PC-3 (cell line): ENCODE measurements around the gene FSTL4. TPM values are rescaled to one million over a fixed set of nuclear protein-coding genes. Genes with fewer than 3 reads are reported as not detected.

Source experiments
- ATAC-seq: fragments of 200-7000 bp; cut with Tn5 transposase; 2 replicates; pipeline ENCODE4 v1.9.1; 2020; ENCODE audit warnings: mild to moderate bottlenecking, moderate library complexity
- BruUV-seq: library from RNA; stranded (reverse); fragments of 400-500 nt; replicated peaks from 2 replicates; lab custom pipeline; 2021; lab: Mats Ljungman, UMichigan
- CTCF ChIA-PET: fragments of 300-600 bp; sonication (Branson Sonifier 250); formaldehyde crosslinking; loops from one replicate; lab custom pipeline; 2022; ENCODE audit warnings: antibody characterized with exemption; lab: Charles Lee
- POLR2A ChIA-PET: fragments of 300-600 bp; sonication (Branson Sonifier 250); formaldehyde crosslinking; loops from one replicate; lab custom pipeline; 2022; ENCODE audit warnings: antibody characterized with exemption; ENCODE audit not compliant: unreplicated experiment; lab: Charles Lee
- DNase-seq: peaks from one replicate; pipeline ENCODE4 v3.0.0-alpha.2; 2015
- H2AFZ ChIP-seq: fragments of 300-600 bp; sonication (generic); 2 replicates; pipeline ENCODE4 v1.6.0; 2016; ENCODE audit warnings: antibody characterized with exemption, low read length
- H3F3A ChIP-seq: fragments of 300-600 bp; sonication (generic); one replicate; pipeline ENCODE4 v1.6.0; 2017; ENCODE audit warnings: antibody characterized with exemption, low read length, control low read depth, mild to moderate bottlenecking; ENCODE audit not compliant: unreplicated experiment
- H3K27ac ChIP-seq: fragments of 300-600 bp; sonication (generic); 2 replicates; pipeline ENCODE4 v1.5.1; 2016; ENCODE audit warnings: mild to moderate bottlenecking, low read length
- H3K27me3 ChIP-seq: fragments of 300-600 bp; sonication (generic); 2 replicates; pipeline ENCODE4 v1.6.1; 2016; ENCODE audit warnings: low read length, mixed read lengths
- H3K36me3 ChIP-seq: fragments of 300-600 bp; sonication (generic); 2 replicates; pipeline ENCODE4 v1.6.1; 2016; ENCODE audit warnings: low read depth, mixed run types, low read length, mixed read lengths
- H3K4me1 ChIP-seq: fragments of 300-600 bp; sonication (generic); 2 replicates; pipeline ENCODE4 v1.5.1; 2016; ENCODE audit warnings: low read length; ENCODE audit not compliant: insufficient read depth
- H3K4me2 ChIP-seq: fragments of 300-600 bp; sonication (generic); 2 replicates; pipeline ENCODE4 v1.6.0; 2016; ENCODE audit warnings: low read length
- H3K4me3 ChIP-seq: fragments of 300-600 bp; sonication (generic); 2 replicates; pipeline ENCODE4 v1.5.1; 2016; ENCODE audit warnings: mild to moderate bottlenecking, low read length, mixed read lengths
- H3K79me2 ChIP-seq: fragments of 300-600 bp; sonication (generic); 2 replicates; pipeline ENCODE4 v1.6.1; 2017; ENCODE audit warnings: low read length, mixed read lengths
- H3K9ac ChIP-seq: fragments of 300-600 bp; sonication (generic); 2 replicates; pipeline ENCODE4 v1.6.0; 2016; ENCODE audit warnings: mild to moderate bottlenecking, low read length
- H3K9me2 ChIP-seq: fragments of 300-600 bp; sonication (generic); replicated peaks from 2 replicates; pipeline ENCODE4 v1.6.1; 2016; ENCODE audit warnings: mixed run types, low read length, mixed read lengths
- H3K9me3 ChIP-seq: fragments of 300-600 bp; sonication (generic); 2 replicates; pipeline ENCODE4 v1.6.1; 2016; ENCODE audit warnings: low read length, mixed read lengths
- H4K20me1 ChIP-seq: fragments of 300-600 bp; sonication (generic); 2 replicates; pipeline ENCODE4 v1.6.1; 2016; ENCODE audit warnings: low read length, mixed read lengths
- EZH2 ChIP-seq: fragments of 300-600 bp; sonication (generic); IDR thresholded peaks from one replicate; pipeline ENCODE4 v1.6.1; 2017; ENCODE audit warnings: antibody characterized with exemption, mild to moderate bottlenecking, low read length; ENCODE audit not compliant: unreplicated experiment
- EZH2phosphoT487 ChIP-seq: fragments of 300-600 bp; sonication (generic); IDR thresholded peaks from 2 replicates; pipeline ENCODE4 v1.6.1; 2018; ENCODE audit warnings: mild to moderate bottlenecking, antibody characterized with exemption, low read length, borderline replicate concordance
- intact Hi-C: fragments of 100-400 bp; cut with micrococcal nuclease; formaldehyde crosslinking; loops from 2 replicates; pipeline ENCODE4 v1.9.0; 2023
- total RNA-seq: library from RNA; depleted of rRNA; stranded (reverse); fragments of >200 nt; gene quantifications from 2 replicates; pipeline ENCODE4 v1.2.3, GENCODE V29; 2014
- TF ChIP-seq, protein P1 (sequence below): fragments of 300-600 bp; sonication (generic); conservative IDR thresholded peaks from 2 replicates; pipeline ENCODE4 v1.5.1; 2017; ENCODE audit warnings: antibody characterized with exemption, low read depth, mild to moderate bottlenecking, low read length

The FSTL4 gene
- total RNA-seq, 1 experiment from 2014 or later = 4.2 TPM

DNA sequence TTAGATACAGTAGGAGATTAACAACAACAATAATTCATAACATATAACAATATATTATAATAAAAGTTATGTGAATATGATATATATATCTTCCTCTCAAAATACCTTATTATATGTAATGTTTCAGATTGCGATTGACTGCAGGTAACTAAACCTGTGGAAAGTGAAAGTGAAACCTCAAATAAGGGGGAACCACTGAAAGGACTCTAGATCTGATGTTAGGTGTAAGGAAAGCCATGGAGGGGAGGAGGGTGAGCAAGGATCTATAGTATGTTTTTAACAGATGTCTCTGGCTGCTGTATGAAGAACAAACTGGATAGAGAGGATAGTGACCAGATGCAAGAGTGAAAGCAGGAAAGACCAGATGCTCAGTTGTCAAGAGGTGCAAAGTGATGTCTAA lies 5.8 kb upstream of the FSTL4 start:
- H3K9ac ChIP-seq = no peak overlapping the region
- BruUV-seq = no TSS peak
- no peak overlapping the region for H3K4me3 ChIP-seq
- intact Hi-C loops = no loop called here
- no peak overlapping the region for H2AFZ ChIP-seq
- no peaks in the 10 kb centered on the region for H3F3A ChIP-seq
- no peaks in the 10 kb centered on the region for H3K9me3 ChIP-seq
- no peak overlapping the region for H3K27ac ChIP-seq
- no peaks in the 10 kb centered on the region for H3K36me3 ChIP-seq
- no peak for ATAC-seq
- ChIA-PET POLR2A (no interaction called here), CTCF (no interaction called here)
- H3K79me2 ChIP-seq = no peaks in the 10 kb centered on the region
- H3K4me2 ChIP-seq = no peak overlapping the region
- DNase-seq = no peak
- H3K4me1 ChIP-seq = no peaks in the 10 kb centered on the region
- no peak for TF ChIP-seq EZH2phosphoT487
- TF ChIP-seq, protein P1, sequence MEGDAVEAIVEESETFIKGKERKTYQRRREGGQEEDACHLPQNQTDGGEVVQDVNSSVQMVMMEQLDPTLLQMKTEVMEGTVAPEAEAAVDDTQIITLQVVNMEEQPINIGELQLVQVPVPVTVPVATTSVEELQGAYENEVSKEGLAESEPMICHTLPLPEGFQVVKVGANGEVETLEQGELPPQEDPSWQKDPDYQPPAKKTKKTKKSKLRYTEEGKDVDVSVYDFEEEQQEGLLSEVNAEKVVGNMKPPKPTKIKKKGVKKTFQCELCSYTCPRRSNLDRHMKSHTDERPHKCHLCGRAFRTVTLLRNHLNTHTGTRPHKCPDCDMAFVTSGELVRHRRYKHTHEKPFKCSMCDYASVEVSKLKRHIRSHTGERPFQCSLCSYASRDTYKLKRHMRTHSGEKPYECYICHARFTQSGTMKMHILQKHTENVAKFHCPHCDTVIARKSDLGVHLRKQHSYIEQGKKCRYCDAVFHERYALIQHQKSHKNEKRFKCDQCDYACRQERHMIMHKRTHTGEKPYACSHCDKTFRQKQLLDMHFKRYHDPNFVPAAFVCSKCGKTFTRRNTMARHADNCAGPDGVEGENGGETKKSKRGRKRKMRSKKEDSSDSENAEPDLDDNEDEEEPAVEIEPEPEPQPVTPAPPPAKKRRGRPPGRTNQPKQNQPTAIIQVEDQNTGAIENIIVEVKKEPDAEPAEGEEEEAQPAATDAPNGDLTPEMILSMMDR = no peak
- TF ChIP-seq EZH2 = no peak
- no peaks in the 10 kb centered on the region for H3K9me2 ChIP-seq
- no peaks in the 10 kb centered on the region for H4K20me1 ChIP-seq
- no peaks in the 10 kb centered on the region for H3K27me3 ChIP-seq

DNA sequence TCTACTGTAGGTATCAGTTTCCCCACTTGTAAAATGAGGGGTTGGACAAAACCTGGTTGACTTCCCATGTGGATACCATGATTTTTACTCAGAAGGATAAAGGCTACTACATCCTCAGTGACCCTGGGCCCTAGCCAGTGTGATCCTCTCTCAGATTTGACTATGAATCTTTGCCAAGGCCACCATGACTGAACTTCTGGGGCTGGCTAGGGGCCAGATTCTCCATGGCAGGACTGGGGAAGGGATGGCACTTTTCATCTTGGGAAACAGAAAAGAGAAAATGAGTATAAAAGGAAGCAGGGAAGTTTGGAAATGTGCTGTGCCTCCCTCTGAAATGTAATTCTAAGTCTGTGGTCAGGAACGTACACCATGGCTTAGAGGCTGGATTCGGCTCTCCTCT lies 1.4 kb upstream of the FSTL4 start:
- ChIA-PET CTCF (no interaction called here), POLR2A (no interaction called here)
- Histone ChIP-seq H3K79me2 (0 out of 2 replicates have a peak, but pooled peaks cover 8% of the 10 kb centered on the region), H3K9ac (no peak overlapping the region), H2AFZ (no peak overlapping the region), H3K4me2 (no peak overlapping the region), H3K9me2 (no peaks in the 10 kb centered on the region), H3K27ac (no peak overlapping the region), H3F3A (no peaks in the 10 kb centered on the region), H3K27me3 (no peaks in the 10 kb centered on the region), H3K36me3 (no peaks in the 10 kb centered on the region), H3K4me3 (no peak overlapping the region), H3K4me1 (no peaks in the 10 kb centered on the region), H3K9me3 (no peaks in the 10 kb centered on the region), H4K20me1 (no peaks in the 10 kb centered on the region)
- TF ChIP-seq, protein P1 = no peak
- TF ChIP-seq EZH2 (no peak), EZH2phosphoT487 (no peak)
- intact Hi-C loops = loop anchor here (5.0 kb wide), 1 partner anchor 106 kb away; no protein-coding TSS in a partner anchor
- DNase-seq = no peak
- no peak for ATAC-seq
- BruUV-seq = no TSS peak

DNA sequence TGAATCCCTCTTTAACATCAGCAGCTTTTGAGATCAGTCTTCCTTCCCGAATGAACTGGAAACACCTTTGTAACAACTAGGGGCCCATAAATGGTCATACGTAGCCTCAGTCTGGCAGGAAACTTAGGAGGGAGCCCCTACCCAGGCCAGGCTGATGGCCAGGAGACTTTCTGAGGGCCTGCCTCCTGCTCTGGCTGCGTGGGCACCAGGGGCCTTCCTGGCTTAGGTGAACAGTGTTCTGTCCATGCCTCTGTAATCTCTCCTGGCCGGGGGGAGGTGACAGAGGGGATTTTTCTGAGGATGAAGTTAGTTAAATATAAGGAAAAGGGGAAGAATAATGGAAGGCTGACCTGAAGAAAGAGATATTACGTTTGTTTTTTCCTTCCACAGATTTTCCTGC lies 843 bp upstream of the FSTL4 start:
- TF ChIP-seq, protein P1 = no peak
- Histone ChIP-seq H3K79me2 (0 out of 2 replicates have a peak, but pooled peaks cover 8% of the 10 kb centered on the region), H2AFZ (no peak overlapping the region), H3K4me3 (no peak overlapping the region), H3K9me3 (no peaks in the 10 kb centered on the region), H3K9me2 (no peaks in the 10 kb centered on the region), H3K27me3 (no peaks in the 10 kb centered on the region), H3K36me3 (no peaks in the 10 kb centered on the region), H4K20me1 (no peaks in the 10 kb centered on the region), H3K4me2 (no peak overlapping the region), H3K9ac (no peak overlapping the region), H3K4me1 (no peaks in the 10 kb centered on the region), H3F3A (no peaks in the 10 kb centered on the region), H3K27ac (no peak overlapping the region)
- ATAC-seq (no peak), DNase-seq (no peak)
- ChIA-PET CTCF (no interaction called here), POLR2A (no interaction called here)
- no TSS peak for BruUV-seq
- intact Hi-C loops = loop anchor here (5.0 kb wide), 1 partner anchor 106 kb away; no protein-coding TSS in a partner anchor
